Upper lobe of right lung (tissue), 1 donor: Measurements from ENCODE around the gene MBNL2. TPM values are rescaled to one million over a fixed set of nuclear protein-coding genes. Genes with fewer than 3 reads are reported as not detected.

Experiments used
- ATAC-seq: fragments of 200-7000 bp; cut with Tn5 transposase; one replicate; pipeline ENCODE4 v1.9.1; 2020; ENCODE audit warnings: mild to moderate bottlenecking, moderate library complexity
- DNase-seq: peaks from one replicate; pipeline ENCODE4 v3.0.0-alpha.2; 2020
- H3K27ac ChIP-seq: fragments of 200-600 bp; one replicate; pipeline ENCODE4 v1.8.0; 2022
- H3K27me3 ChIP-seq: fragments of 200-600 bp; one replicate; pipeline ENCODE4 v1.8.0; 2022; ENCODE audit warnings: mild to moderate bottlenecking
- H3K36me3 ChIP-seq: fragments of 200-600 bp; one replicate; pipeline ENCODE4 v1.8.0; 2022
- H3K4me1 ChIP-seq: fragments of 200-600 bp; one replicate; pipeline ENCODE4 v1.8.0; 2022
- H3K4me3 ChIP-seq: fragments of 200-600 bp; one replicate; pipeline ENCODE4 v1.8.0; 2022; ENCODE audit warnings: mild to moderate bottlenecking
- H3K9me3 ChIP-seq: fragments of 200-600 bp; one replicate; pipeline ENCODE4 v1.8.0; 2022
- intact Hi-C: fragments of 100-400 bp; cut with DNase I; formaldehyde crosslinking; loops from one replicate; pipeline ENCODE4 v1.11.0; 2022
- total RNA-seq: library from RNA; stranded (reverse); fragmentation: NEBNext Ultra II Directional; extraction: Animal tissue kit (Norgen Biotek cat#: 25700); gene quantifications from one replicate; pipeline ENCODE4 v1.2.1, GENCODE V29; 2021
- TF ChIP-seq, protein P1 (sequence below): fragments of 200-600 bp; IDR thresholded peaks from one replicate; pipeline ENCODE4 v1.8.0; 2022; ENCODE audit warnings: antibody characterized with exemption
- donor health status: DM: no; HTN: yes; CAD: no; lungs with severe emphysema.

MBNL2 gene
- total RNA-seq, 1 donor from 2014 or later = 60.6 TPM

DNA sequence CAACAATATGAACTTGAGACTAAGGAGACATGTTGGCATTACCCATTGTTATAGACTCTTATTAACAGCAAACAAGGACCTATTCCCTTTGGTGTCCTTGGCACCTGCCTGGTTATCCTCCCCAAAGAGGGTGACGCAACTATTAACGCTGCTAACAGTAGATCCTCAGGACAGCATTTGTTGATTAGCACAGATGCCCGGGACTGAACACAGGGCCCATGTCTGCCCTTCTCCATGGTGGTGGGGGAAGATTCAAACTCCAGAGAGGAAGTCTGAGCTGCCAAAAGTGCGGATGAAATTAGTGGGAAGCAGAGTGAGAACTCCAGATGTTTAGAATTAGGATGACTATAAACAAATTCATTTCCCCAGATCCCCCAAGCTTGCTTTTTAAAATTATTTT is 110.6 kb downstream of the MBNL2 start:
- intact Hi-C loops = no loop called here
- no peak for DNase-seq

DNA sequence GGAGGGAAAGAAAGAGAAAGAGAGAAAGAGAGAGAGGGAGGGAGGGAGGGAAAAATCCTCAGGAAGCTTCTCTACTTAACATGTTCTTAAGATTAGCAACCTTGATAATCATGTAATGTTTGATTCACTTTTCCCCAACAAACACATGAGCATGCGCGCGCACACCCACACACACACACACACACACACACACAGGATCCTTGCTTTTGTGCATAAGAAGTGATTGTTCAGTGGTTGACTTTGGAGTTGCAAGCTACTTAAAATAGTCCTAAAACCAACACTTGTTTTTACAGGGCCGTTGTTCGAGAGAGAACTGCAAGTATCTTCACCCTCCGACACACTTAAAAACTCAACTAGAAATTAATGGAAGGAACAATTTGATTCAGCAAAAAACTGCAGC is 111.8 kb downstream of the MBNL2 start:
- TF ChIP-seq, protein P1, sequence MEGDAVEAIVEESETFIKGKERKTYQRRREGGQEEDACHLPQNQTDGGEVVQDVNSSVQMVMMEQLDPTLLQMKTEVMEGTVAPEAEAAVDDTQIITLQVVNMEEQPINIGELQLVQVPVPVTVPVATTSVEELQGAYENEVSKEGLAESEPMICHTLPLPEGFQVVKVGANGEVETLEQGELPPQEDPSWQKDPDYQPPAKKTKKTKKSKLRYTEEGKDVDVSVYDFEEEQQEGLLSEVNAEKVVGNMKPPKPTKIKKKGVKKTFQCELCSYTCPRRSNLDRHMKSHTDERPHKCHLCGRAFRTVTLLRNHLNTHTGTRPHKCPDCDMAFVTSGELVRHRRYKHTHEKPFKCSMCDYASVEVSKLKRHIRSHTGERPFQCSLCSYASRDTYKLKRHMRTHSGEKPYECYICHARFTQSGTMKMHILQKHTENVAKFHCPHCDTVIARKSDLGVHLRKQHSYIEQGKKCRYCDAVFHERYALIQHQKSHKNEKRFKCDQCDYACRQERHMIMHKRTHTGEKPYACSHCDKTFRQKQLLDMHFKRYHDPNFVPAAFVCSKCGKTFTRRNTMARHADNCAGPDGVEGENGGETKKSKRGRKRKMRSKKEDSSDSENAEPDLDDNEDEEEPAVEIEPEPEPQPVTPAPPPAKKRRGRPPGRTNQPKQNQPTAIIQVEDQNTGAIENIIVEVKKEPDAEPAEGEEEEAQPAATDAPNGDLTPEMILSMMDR = no peak
- intact Hi-C loops = no loop called here
- Histone ChIP-seq H3K4me3 (no peak overlapping the region), H3K9me3 (no peaks in the 10 kb centered on the region), H3K4me1 (peaks cover 14% of the 10 kb centered on the region), H3K27ac (no peak overlapping the region), H3K36me3 (peaks cover 18% of the 10 kb centered on the region), H3K27me3 (no peaks in the 10 kb centered on the region)
- no peak for DNase-seq
- peak; percentile 46 for ATAC-seq

More for the DNA sequence above, 110.6 kb downstream of the MBNL2 start:
- H3K4me1 ChIP-seq = peaks cover 14% of the 10 kb centered on the region
- ATAC-seq = no peak
- H3K27ac ChIP-seq = no peak overlapping the region
- TF ChIP-seq, protein P1 = no peak
- H3K36me3 ChIP-seq = peaks cover 13% of the 10 kb centered on the region
- no peaks in the 10 kb centered on the region for H3K9me3 ChIP-seq
- no peaks in the 10 kb centered on the region for H3K27me3 ChIP-seq
- no peak overlapping the region for H3K4me3 ChIP-seq

DNA sequence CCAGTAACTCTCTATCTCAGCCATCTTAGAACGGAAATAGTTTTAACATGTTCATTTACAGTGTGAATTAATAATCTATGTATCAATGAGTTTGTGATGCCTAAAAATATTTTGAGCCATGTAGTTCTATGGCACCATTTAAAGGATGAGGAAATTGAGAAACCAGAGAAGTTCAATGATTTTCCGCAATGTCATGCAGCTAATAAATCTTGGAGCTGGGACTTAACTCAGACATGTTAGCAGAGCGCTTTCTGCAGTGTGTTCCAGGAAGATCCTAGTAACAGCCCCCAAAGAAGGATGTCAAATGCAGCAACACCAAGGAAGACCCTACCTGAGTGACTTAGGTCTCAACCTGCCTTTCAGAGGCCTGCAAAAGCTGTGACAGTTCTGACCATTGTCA is 112.6 kb downstream of the MBNL2 start:
- TF ChIP-seq, protein P1 = no peak
- H3K9me3 ChIP-seq = no peaks in the 10 kb centered on the region
- H3K4me1 ChIP-seq = peaks cover 14% of the 10 kb centered on the region
- no peak for DNase-seq
- intact Hi-C loops = no loop called here
- H3K27me3 ChIP-seq = no peaks in the 10 kb centered on the region
- ATAC-seq = no peak
- peaks cover 18% of the 10 kb centered on the region for H3K36me3 ChIP-seq
- no peak overlapping the region for H3K4me3 ChIP-seq
- H3K27ac ChIP-seq = no peak overlapping the region

DNA sequence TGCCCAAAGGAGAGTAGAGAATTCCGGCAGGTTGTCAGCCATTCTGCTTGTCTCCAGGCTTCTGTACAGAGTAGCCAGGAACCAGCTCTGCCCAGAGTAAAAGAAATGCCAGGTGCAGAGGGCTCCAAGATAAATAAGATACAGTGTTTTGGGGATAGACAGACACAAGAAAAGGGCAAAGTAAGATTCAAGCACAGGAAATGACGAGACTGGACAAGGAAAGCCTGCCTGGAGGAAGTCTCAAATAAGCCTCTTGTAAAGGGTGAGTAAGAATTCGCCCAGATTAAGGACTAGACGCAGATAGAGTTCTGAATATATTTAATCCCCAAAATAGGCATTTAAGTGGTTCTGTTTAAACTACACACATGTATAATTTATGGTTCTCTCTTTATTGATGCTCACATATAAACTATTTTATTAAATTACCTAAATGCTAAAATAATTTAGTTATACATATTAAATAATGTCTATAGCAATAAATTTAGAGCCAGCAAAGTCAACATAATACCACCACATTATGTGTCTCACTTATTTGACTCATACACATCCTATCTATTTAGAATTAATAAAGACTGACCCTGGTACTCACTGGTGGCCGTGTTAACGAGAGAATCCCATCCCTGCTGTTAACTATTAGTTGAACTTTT is 113.5 kb downstream of the MBNL2 start:
- ATAC-seq = no peak
- H3K27ac ChIP-seq = no peak overlapping the region

DNA sequence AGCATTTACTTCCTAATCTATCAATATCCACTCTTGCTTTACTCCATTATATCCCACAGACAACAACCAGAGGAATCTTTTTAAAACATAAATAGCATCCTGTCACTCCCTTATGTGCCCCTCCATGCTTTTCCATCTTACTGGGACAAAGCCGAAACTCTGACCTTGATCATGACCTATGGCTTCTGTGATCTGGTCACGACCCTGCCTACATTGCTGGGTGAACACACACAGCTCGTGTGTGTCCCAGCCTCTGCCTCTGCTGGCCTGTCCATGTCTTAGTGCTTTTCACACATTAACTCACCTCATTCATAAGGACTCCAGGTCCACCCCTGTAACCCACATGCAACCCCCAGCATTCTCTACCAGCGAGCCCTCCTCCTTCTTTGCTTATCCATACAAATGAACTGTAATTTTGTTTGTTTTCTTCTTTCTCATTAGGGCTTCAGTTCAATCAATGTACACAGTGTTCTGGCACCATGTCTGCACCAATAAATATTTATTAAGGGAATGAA is 115.9 kb downstream of the MBNL2 start:
- peaks cover 20% of the 10 kb centered on the region for H3K4me1 ChIP-seq
- intact Hi-C loops = no loop called here

More for the DNA sequence above, 113.5 kb downstream of the MBNL2 start:
- H3K36me3 ChIP-seq = peaks cover 18% of the 10 kb centered on the region
- intact Hi-C loops = no loop called here
- peaks cover 17% of the 10 kb centered on the region for H3K4me1 ChIP-seq
- H3K9me3 ChIP-seq = no peaks in the 10 kb centered on the region
- TF ChIP-seq, protein P1 = no peak
- no peak overlapping the region for H3K4me3 ChIP-seq
- H3K27me3 ChIP-seq = no peaks in the 10 kb centered on the region
- no peak for DNase-seq

More for the DNA sequence above, 115.9 kb downstream of the MBNL2 start:
- H3K4me3 ChIP-seq = no peak overlapping the region
- peaks cover 18% of the 10 kb centered on the region for H3K36me3 ChIP-seq
- DNase-seq (no peak), ATAC-seq (no peak)
- H3K27ac ChIP-seq = no peak overlapping the region
- no peaks in the 10 kb centered on the region for H3K27me3 ChIP-seq
- H3K9me3 ChIP-seq = no peaks in the 10 kb centered on the region
- TF ChIP-seq, protein P1 = no peak
